Neural progenitor cell (in vitro differentiated cells): ENCODE results near the gene VPS16. TPM values are rescaled to one million over a fixed set of nuclear protein-coding genes. Genes with fewer than 3 reads are reported as not detected.
A peak's percentile ranks its signal among the peaks of the same experiment; 100 is the strongest.

Experiments used
- DNase-seq: peaks from one replicate; pipeline ENCODE4 v3.0.0-alpha.2; 2016; ENCODE audit warnings: low spot score
- H2AFZ ChIP-seq: fragments of 200-600 bp; sonication (generic); replicated peaks from 2 replicates; pipeline ENCODE4 v1.6.1; 2016; ENCODE audit warnings: antibody characterized with exemption
- H3F3A ChIP-seq: fragments of 200-600 bp; sonication (generic); 2 replicates; pipeline ENCODE4 v1.6.1; 2016; ENCODE audit warnings: antibody characterized with exemption, low read depth
- H3K27ac ChIP-seq: fragments of 200-600 bp; sonication (generic); 2 replicates; pipeline ENCODE4 v1.5.1; 2016; ENCODE audit warnings: mild to moderate bottlenecking
- H3K27me3 ChIP-seq: fragments of 200-600 bp; sonication (generic); 2 replicates; pipeline ENCODE4 v1.6.1; 2016; ENCODE audit warnings: mild to moderate bottlenecking, moderate library complexity
- H3K36me3 ChIP-seq: fragments of 200-600 bp; sonication (generic); 2 replicates; pipeline ENCODE4 v1.5.1; 2016
- H3K4me1 ChIP-seq: fragments of 200-600 bp; sonication (generic); 2 replicates; pipeline ENCODE4 v1.6.1; 2016; ENCODE audit warnings: mixed run types
- H3K4me2 ChIP-seq: fragments of 200-600 bp; sonication (generic); 2 replicates; pipeline ENCODE4 v1.6.1; 2016
- H3K4me3 ChIP-seq: fragments of 200-600 bp; sonication (generic); 2 replicates; pipeline ENCODE4 v1.5.1; 2016
- H3K79me2 ChIP-seq: fragments of 200-600 bp; sonication (generic); 2 replicates; pipeline ENCODE4 v1.6.1; 2016; ENCODE audit warnings: low read depth
- H3K9ac ChIP-seq: fragments of 200-600 bp; sonication (generic); 2 replicates; pipeline ENCODE4 v1.6.1; 2016
- H3K9me3 ChIP-seq: fragments of 200-600 bp; sonication (generic); 2 replicates; pipeline ENCODE4 v1.5.1; 2016; ENCODE audit warnings: low read depth
- H4K20me1 ChIP-seq: fragments of 200-600 bp; sonication (generic); 2 replicates; pipeline ENCODE4 v1.6.1; 2016; ENCODE audit warnings: low read depth
- H3K27ac Mint-ChIP-seq: 3 replicates; pipeline ENCODE4 v1.8.0; 2021; ENCODE audit warnings: mixed read lengths
- H3K27me3 Mint-ChIP-seq: 2 replicates; pipeline ENCODE4 v1.8.0; 2022; ENCODE audit warnings: low read depth, mild to moderate bottlenecking, inconsistent platforms, moderate library complexity, mixed read lengths; ENCODE audit not compliant: insufficient read depth
- H3K36me3 Mint-ChIP-seq: 3 replicates; pipeline ENCODE4 v1.8.0; 2021; ENCODE audit warnings: mixed read lengths
- H3K4me1 Mint-ChIP-seq: 3 replicates; pipeline ENCODE4 v1.8.0; 2021; ENCODE audit warnings: mixed read lengths
- H3K4me3 Mint-ChIP-seq: 3 replicates; pipeline ENCODE4 v1.8.0; 2021; ENCODE audit warnings: mild to moderate bottlenecking, moderate library complexity, mixed read lengths
- H3K9me3 Mint-ChIP-seq: 3 replicates; pipeline ENCODE4 v1.8.0; 2020; ENCODE audit warnings: mixed read lengths
- CTCF ChIP-seq: fragments of 200-600 bp; sonication (generic); IDR thresholded peaks from 2 replicates; pipeline ENCODE4 v1.5.1; 2017; ENCODE audit warnings: antibody characterized with exemption, mild to moderate bottlenecking
- EZH2 ChIP-seq: fragments of 200-600 bp; sonication (generic); IDR thresholded peaks from 2 replicates; pipeline ENCODE4 v1.6.1; 2017; ENCODE audit warnings: antibody characterized with exemption, mild to moderate bottlenecking, moderate library complexity
- EZH2phosphoT487 ChIP-seq: fragments of 200-600 bp; sonication (generic); IDR thresholded peaks from 2 replicates; pipeline ENCODE4 v1.6.1; 2017; ENCODE audit warnings: antibody characterized with exemption
- total RNA-seq: library from RNA; depleted of rRNA; stranded (reverse); fragments of >200 nt; gene quantifications from 2 replicates; pipeline ENCODE4 v1.2.3, GENCODE V29; 2015; ENCODE audit warnings: low replicate concordance

VPS16 gene
- total RNA-seq = 27.6 and 39.6 TPM in 2 replicates

GRCh38 chr20:2840138-2840966 lies at the start of gene VPS16, which contains the start of gene PCED1A:
TSS of gene VPS16 (plus strand) at chr20:2840745. CDS start at chr20:2840775, 30 bp downstream.
TSS of gene PCED1A (minus strand) at chr20:2840655. CDS start at chr20:2839912, 743 bp downstream.
- Mint-ChIP-seq H3K36me3 (peaks cover 16% of the 10 kb centered on the region), H3K27me3 (peaks cover 6% of the 10 kb centered on the region), H3K9me3 (no peaks in the 10 kb centered on the region), H3K27ac (peak within 1 kb of the TSS; percentile 5), H3K4me1 (peaks cover 13% of the 10 kb centered on the region), H3K4me3 (peak within 1 kb of the TSS; percentile 90)
- Histone ChIP-seq H3K27ac (no peak within 1 kb of the TSS), H3K9ac (peak within 1 kb of the TSS; percentile 59), H3K27me3 (no peaks in the 10 kb centered on the region), H3K4me1 (peaks cover 6% of the 10 kb centered on the region), H3K9me3 (no peaks in the 10 kb centered on the region), H3K79me2 (peaks cover 6% of the 10 kb centered on the region), H3K4me3 (peak within 1 kb of the TSS; percentile 78), H3K4me2 (peak within 1 kb of the TSS; percentile 88), H2AFZ (peak within 1 kb of the TSS; percentile 98), H3F3A (no peaks in the 10 kb centered on the region), H4K20me1 (no peaks in the 10 kb centered on the region), H3K36me3 (no peaks in the 10 kb centered on the region)
- peak; percentile 89 for DNase-seq
- TF ChIP-seq EZH2phosphoT487 = peak; percentile 55
- TF ChIP-seq EZH2 = peak; percentile 53
- no peak for TF ChIP-seq CTCF

- peaks cover 6% of the 10 kb centered on the region for H3K4me1 Mint-ChIP-seq
- no peak overlapping the region for H3K27ac Mint-ChIP-seq
- peaks cover 17% of the 10 kb centered on the region for H3K36me3 Mint-ChIP-seq
- no peak overlapping the region for H3K4me3 ChIP-seq
- no peaks in the 10 kb centered on the region for H3K4me1 ChIP-seq
- peaks cover 4% of the 10 kb centered on the region for H3K9me3 Mint-ChIP-seq
- H3F3A ChIP-seq = peaks cover 8% of the 10 kb centered on the region
- H3K79me2 ChIP-seq = no peaks in the 10 kb centered on the region
- H2AFZ ChIP-seq = no peak overlapping the region
- no peaks in the 10 kb centered on the region for H3K36me3 ChIP-seq
- H3K27ac ChIP-seq = no peak overlapping the region
- no peak for DNase-seq
- peaks cover 6% of the 10 kb centered on the region for H3K27me3 Mint-ChIP-seq
- no peak overlapping the region for H3K4me2 ChIP-seq
- TF ChIP-seq EZH2 (no peak), CTCF (no peak), EZH2phosphoT487 (no peak)
- no peaks in the 10 kb centered on the region for H3K9me3 ChIP-seq
- no peak overlapping the region for H3K4me3 Mint-ChIP-seq
- H3K9ac ChIP-seq = no peak overlapping the region
- no peaks in the 10 kb centered on the region for H3K27me3 ChIP-seq
- H4K20me1 ChIP-seq = no peaks in the 10 kb centered on the region
These were observed 47.1 kb upstream of the VPS16 start for GRCh38 chr20:2793471-2793870.

GRCh38 chr20:2794202-2794748 lies 46.3 kb upstream of the VPS16 start:
- DNase-seq = no peak
- peaks cover 2% of the 10 kb centered on the region for H3K79me2 ChIP-seq
- peaks cover 12% of the 10 kb centered on the region for H3K4me1 Mint-ChIP-seq
- peaks cover 13% of the 10 kb centered on the region for H3F3A ChIP-seq
- no peak overlapping the region for H3K4me3 ChIP-seq
- H3K36me3 Mint-ChIP-seq = peaks cover 20% of the 10 kb centered on the region
- H2AFZ ChIP-seq = no peak overlapping the region
- H3K27me3 Mint-ChIP-seq = peaks cover 2% of the 10 kb centered on the region
- no peak overlapping the region for H3K9ac ChIP-seq
- H3K27ac ChIP-seq = no peak overlapping the region
- peak overlapping the region; percentile 33 for H3K27ac Mint-ChIP-seq
- no peaks in the 10 kb centered on the region for H3K9me3 ChIP-seq
- no peaks in the 10 kb centered on the region for H3K36me3 ChIP-seq
- H4K20me1 ChIP-seq = no peaks in the 10 kb centered on the region
- H3K4me2 ChIP-seq = no peak overlapping the region
- peaks cover 2% of the 10 kb centered on the region for H3K9me3 Mint-ChIP-seq
- H3K4me3 Mint-ChIP-seq = no peak overlapping the region
- H3K4me1 ChIP-seq = peaks cover 3% of the 10 kb centered on the region
- H3K27me3 ChIP-seq = no peaks in the 10 kb centered on the region
- TF ChIP-seq CTCF (no peak), EZH2 (no peak), EZH2phosphoT487 (no peak)
